Lower leg skin (tissue), 4 donors: ENCODE measurements around the gene DCTD. TPM values are rescaled to one million over a fixed set of nuclear protein-coding genes. Genes with fewer than 3 reads are reported as not detected.

ENCODE experiments used
- DNase-seq, 2 donors: peaks; one replicate each; pipeline ENCODE4 v3.0.0-alpha.2; 2019; ENCODE audit warnings: low spot score in 2 of 2
- H3K4me3 ChIP-seq: fragments of 200-600 bp; sonication (generic); 2 replicates; pipeline ENCODE4 v1.5.1; 2017; ENCODE audit warnings: mild to moderate bottlenecking, low read depth; ENCODE audit not compliant: poor library complexity, severe bottlenecking
- POLR2A ChIP-seq, 2 donors: fragments of 450-650 bp; IDR thresholded peaks; one replicate each; pipeline ENCODE4 v1.6.1; 2016 to 2017; ENCODE audit warnings: antibody characterized with exemption in 2 of 2, mild to moderate bottlenecking in 1 of 2, moderate library complexity in 1 of 2
- WGBS, 2 donors: methylation state at CpG; one replicate each; pipeline ENCODE4 v1.1.5; 2018; 5-methylcytosine and 5-hydroxymethylcytosine counted together
- intact Hi-C: fragments of 100-400 bp; cut with DNase I; formaldehyde crosslinking; loops from one replicate; pipeline ENCODE4 v1.15.0; 2023; ENCODE audit warnings: low total_unique reads
- total RNA-seq, 4 donors: library from RNA; depleted of rRNA; stranded (reverse); fragments of >200 nt; gene quantifications; one replicate each; pipeline ENCODE4 v1.1.0, GENCODE V29; 2016
- TF ChIP-seq, protein P1 (sequence below), 3 donors: fragments of 450-650 bp; IDR thresholded peaks; one replicate each; pipeline ENCODE4 v1.5.1; 2016; ENCODE audit warnings: antibody characterized with exemption in 3 of 3, mild to moderate bottlenecking in 3 of 3, moderate library complexity in 2 of 3

Gene DCTD
- total RNA-seq, 4 donors from 2014 or later: 27.7 to 52.4 (median 35.4) TPM

DNA sequence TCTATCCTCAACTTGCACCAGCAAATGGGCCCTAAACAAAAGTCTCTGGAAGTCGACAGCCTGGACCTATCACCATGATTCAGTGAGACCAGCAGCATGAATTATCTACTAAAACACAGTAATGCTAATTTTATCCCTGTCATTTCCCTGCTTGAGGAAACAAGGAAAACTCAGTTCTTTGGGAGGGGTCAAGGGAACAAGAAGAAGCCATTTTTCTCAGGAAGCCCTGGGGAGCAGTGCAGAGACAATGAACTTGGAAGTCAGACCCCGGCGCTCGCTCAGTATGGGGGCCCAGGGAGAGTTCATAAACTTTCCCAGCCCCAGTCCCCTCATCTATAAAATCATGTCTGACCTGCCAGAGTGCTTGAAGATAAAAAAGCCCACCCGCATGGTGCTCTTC, 50.4 kb downstream of the DCTD start:
- no peak overlapping the region for H3K4me3 ChIP-seq
- intact Hi-C loops: no loop called here
- no peak for DNase-seq
- TF ChIP-seq POLR2A (IDR thresholded peaks at IDR 0.05): no peak
- TF ChIP-seq, protein P1, sequence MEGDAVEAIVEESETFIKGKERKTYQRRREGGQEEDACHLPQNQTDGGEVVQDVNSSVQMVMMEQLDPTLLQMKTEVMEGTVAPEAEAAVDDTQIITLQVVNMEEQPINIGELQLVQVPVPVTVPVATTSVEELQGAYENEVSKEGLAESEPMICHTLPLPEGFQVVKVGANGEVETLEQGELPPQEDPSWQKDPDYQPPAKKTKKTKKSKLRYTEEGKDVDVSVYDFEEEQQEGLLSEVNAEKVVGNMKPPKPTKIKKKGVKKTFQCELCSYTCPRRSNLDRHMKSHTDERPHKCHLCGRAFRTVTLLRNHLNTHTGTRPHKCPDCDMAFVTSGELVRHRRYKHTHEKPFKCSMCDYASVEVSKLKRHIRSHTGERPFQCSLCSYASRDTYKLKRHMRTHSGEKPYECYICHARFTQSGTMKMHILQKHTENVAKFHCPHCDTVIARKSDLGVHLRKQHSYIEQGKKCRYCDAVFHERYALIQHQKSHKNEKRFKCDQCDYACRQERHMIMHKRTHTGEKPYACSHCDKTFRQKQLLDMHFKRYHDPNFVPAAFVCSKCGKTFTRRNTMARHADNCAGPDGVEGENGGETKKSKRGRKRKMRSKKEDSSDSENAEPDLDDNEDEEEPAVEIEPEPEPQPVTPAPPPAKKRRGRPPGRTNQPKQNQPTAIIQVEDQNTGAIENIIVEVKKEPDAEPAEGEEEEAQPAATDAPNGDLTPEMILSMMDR (IDR thresholded peaks at IDR 0.05): no peak
- WGBS, 2 donors: 79 to 80% methylated on average over 5 of the region's 5 CpGs

DNA sequence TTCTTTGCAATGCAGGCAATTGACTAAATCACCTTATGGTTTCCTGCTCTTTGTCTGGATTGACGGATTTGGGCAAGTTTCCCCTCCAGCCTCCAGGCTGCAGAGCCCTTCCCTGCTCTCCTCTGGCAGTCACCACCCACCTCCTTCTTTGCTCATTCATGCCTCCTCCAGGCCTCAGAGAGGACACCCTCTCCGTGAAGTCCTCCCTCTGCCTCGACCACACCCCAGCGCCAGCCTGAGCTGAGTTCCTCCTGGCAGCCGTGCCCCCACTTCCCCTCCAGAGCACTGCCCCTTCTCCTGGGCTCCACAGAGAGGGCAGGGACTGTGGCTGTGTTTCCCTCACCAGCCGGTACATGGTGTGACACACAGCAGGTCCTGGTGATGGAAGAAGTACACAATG, 53.7 kb downstream of the DCTD start:
- DNase-seq: no peak
- no peak overlapping the region for H3K4me3 ChIP-seq
- WGBS, 2 donors: 56 to 57% methylated on average over 6 of the region's 6 CpGs
- intact Hi-C loops: no loop called here
- TF ChIP-seq POLR2A (IDR thresholded peaks at IDR 0.05): no peak
- TF ChIP-seq, protein P1 (IDR thresholded peaks at IDR 0.05): no peak

DNA sequence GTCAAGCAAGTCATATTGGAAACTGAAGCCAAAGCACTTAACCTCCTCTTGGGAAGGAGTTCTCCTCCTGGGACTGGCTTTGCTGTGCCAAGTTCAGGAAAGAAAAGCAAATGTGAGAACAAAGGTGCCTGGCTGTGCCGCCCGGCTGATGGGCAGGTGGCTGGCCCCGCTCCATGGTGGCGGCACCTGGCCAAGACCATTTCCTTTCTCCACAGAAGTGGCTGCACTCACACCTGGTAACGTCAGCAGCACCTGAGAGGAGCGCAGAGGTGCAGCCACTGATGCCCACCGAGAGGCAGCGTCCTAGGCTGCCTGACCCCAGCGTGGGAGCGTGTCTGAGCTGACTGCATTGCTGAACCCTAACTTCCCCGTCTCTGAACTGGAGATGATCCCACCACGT, 54.3 kb downstream of the DCTD start:
- 50 to 56% methylated on average over 9 to 12 of the region's 12 CpGs for WGBS, 2 donors
- no peak for TF ChIP-seq POLR2A (IDR thresholded peaks at IDR 0.05)
- TF ChIP-seq, protein P1 (IDR thresholded peaks at IDR 0.05): no peak
- no peak overlapping the region for H3K4me3 ChIP-seq
- no peak for DNase-seq
- intact Hi-C loops: no loop called here

DNA sequence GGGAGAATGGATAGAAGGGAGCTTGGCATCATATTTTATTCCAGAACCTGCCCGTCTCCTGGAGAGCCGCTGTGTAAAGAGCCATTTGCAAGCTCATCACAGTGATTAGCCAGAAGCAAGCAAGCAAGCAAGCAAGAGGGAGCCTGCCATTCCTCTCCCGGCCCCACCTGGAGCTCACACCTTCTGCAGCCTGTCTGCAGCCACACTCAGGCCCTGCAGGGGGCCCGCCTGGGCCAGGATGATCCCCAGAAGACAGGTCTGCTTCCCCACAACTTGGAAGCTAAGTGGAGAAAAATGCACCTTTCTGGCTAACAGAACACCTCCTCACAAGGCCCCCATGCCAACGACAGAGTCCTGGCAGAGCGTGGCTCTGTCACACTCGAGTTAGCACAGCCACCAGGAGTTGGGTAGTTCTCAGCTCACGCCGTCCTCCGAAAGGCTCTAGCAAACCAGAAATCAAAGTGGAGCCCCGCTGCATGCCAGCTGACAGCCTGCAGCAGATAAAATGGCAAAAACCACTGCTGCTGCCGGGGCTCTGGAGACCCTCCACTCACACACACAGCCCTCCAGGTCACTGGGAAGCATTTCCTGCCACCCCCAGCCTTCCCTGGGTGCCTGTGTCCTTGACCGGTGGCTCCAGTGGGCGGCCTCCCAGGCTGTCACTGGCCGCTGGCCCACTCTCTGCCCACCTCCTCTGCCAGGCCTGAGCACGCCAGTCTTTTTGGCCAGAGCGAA, 54.9 kb downstream of the DCTD start:
- intact Hi-C loops: no loop called here
- no peak overlapping the region for H3K4me3 ChIP-seq
- WGBS, 2 donors: 72 to 90% methylated on average over 16 of the region's 17 CpGs
- TF ChIP-seq, protein P1 (IDR thresholded peaks at IDR 0.05): no peak
- no peak for TF ChIP-seq POLR2A (IDR thresholded peaks at IDR 0.05)
- DNase-seq: no peak

DNA sequence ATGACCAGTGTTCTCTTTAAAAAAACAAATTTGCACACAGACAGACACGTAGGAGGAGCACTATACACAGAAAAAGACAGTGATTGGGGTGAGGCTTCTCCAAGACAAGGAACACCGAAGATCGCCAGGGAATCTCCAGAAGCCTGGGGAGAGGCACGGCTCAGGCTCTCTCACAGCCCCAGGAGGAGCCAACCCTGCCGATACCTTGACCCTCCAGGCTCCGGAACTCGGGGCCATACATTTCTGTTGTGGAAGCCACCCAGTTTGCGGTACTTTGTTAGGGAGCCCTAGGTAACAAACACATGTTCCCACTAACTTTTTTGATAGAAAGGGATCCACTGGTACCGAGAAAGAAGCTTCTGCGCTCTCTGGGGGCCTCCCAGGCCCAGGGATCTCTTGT, 55.8 kb downstream of the DCTD start:
- 75 to 79% methylated on average over 9 to 10 of the region's 10 CpGs for WGBS, 2 donors
- intact Hi-C loops: no loop called here
- TF ChIP-seq, protein P1 (IDR thresholded peaks at IDR 0.05): no peak
- TF ChIP-seq POLR2A (IDR thresholded peaks at IDR 0.05): no peak
- H3K4me3 ChIP-seq: no peak overlapping the region
- DNase-seq: no peak

DNA sequence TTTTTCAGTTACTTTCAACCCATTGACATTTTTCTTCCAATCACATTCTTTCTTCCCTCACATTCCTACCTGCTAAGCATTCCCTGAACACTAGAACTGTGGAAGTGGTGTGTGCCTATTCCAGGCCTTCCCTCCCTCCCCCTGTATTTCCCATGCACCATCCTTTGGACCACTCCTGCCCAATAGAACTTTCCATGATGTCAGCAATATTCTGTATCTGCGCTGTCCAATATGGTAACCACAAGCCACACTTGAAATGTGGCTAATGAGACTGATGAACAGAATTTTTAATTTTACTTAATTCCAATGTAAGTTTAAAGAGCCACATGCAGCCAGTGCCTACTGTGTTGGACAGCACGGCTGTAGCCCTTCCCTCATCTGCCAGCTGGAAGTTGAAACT, 57.5 kb downstream of the DCTD start:
- 87 to 97% methylated on average over 2 of the region's 2 CpGs for WGBS, 2 donors
- no peak for DNase-seq
- intact Hi-C loops: no loop called here
- H3K4me3 ChIP-seq: no peak overlapping the region
- no peak for TF ChIP-seq POLR2A (IDR thresholded peaks at IDR 0.05)
- TF ChIP-seq, protein P1 (IDR thresholded peaks at IDR 0.05): no peak
